ENCODE measurements around the gene RNF6.

RNF6 gene

DNA sequence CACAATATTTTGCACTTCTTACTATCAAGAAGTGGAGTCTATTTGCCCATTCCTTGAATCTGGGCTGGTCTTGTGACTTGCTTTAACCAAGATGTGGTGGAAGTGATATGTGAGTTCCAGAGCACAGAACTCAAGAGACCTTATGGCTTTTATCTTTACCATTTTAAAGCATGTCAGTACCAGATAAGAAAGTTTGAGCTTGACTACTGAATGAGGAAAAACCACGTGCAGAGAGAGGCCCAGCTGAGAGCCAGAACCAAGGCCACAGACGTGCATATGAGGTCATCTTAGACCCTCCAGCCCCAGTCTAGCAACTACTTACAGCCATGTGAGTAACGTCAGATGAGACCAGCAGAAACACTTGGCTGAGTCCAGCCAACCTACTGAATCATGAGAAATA lies 25.5 kb upstream of the RNF6 start:
- Mint-ChIP-seq H3K36me3 (ENCODE audit: insufficient read depth) (no peaks in the 10 kb centered on the region), H3K9me3 (no peaks in the 10 kb centered on the region), H3K4me3 (no peak overlapping the region), H3K27me3 (no peaks in the 10 kb centered on the region), H3K4me1 (ENCODE audit: low read depth in 2 of 2) (no peaks in the 10 kb centered on the region), H3K27ac (no peak overlapping the region)
- no peak for ATAC-seq (replicated peaks)
- no peak for DNase-seq

DNA sequence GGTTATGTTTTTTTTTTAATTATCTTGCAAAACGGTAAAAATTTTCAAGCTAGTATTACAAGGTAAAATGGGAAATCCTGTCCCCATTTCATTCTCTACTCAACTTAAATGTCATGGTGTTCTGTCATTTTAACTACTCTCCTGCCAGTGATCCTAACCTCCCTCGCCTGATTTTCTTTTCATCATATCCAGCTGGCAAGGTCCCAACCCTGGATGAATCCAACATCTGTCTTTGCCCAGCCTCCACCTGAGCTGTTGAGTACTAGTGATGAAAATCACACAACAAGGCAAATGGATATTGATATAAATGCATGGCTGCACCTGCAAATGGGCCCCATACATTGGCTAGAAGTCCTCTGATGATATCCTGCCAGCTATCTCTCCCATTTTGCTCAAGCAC lies 24.9 kb upstream of the RNF6 start:
- Mint-ChIP-seq H3K4me1 (ENCODE audit: low read depth in 2 of 2) (no peaks in the 10 kb centered on the region), H3K9me3 (no peaks in the 10 kb centered on the region), H3K27me3 (peaks cover 5 to 6% of the 10 kb centered on the region in 2 donors), H3K4me3 (no peak overlapping the region), H3K36me3 (ENCODE audit: insufficient read depth) (no peaks in the 10 kb centered on the region), H3K27ac (no peak overlapping the region)
- ATAC-seq (replicated peaks) (no peak), DNase-seq (no peak)

DNA sequence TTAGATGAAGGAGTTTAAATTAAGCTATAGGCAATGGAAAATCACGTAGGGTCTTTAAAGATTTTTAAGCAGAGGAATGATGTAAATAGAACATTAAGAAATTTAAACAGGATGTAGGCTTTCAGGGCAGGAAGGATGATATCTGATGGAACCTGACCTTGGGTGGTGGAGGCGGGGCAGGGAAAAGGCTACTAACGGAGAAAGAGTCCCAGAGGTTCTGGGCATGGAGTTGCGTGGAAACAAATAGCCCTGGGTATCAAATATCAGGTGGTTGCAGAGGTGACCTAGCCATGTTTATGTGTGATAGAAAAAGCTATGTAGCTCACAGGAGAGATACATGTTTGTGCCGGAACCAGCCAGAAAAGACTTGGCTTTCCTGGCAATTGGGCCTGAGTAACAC lies 24.0 kb upstream of the RNF6 start:
- Mint-ChIP-seq H3K27me3 (peaks cover 9 to 14% of the 10 kb centered on the region in 2 donors), H3K36me3 (ENCODE audit: insufficient read depth) (no peaks in the 10 kb centered on the region), H3K4me1 (ENCODE audit: low read depth in 2 of 2) (no peaks in the 10 kb centered on the region), H3K4me3 (no peak overlapping the region), H3K9me3 (no peaks in the 10 kb centered on the region), H3K27ac (no peak overlapping the region)
- ATAC-seq (replicated peaks) = no peak
- no peak for DNase-seq

DNA sequence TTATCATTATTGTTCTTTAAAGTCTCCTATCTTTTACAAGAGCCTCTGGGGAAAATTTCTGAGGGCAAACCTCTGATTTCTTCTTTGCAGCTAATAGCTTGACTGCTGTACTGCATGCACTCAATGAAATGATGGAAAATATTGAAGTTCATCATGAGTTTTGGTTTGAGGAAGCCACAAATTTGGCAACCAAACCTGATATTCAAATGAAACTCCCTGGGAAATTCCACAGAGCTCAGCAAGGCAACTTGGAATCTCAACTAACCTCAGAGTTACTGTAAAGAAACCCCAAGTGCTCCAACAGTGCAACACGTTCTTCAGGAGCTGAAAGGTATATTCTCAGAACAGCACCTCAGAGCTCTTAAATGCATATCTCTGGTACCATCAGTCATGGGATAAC lies 14.2 kb upstream of the RNF6 start:
- H3K9me3 Mint-ChIP-seq = no peaks in the 10 kb centered on the region
- no peak overlapping the region for H3K27ac Mint-ChIP-seq
- no peak overlapping the region for H3K4me3 Mint-ChIP-seq
- ATAC-seq (replicated peaks) (no peak), DNase-seq (no peak)
- no peaks in the 10 kb centered on the region for H3K4me1 Mint-ChIP-seq (ENCODE audit: low read depth in 2 of 2)
- H3K27me3 Mint-ChIP-seq = peaks cover 28 to 29% of the 10 kb centered on the region in 2 donors
- H3K36me3 Mint-ChIP-seq (ENCODE audit: insufficient read depth) = peaks cover 8% of the 10 kb centered on the region

DNA sequence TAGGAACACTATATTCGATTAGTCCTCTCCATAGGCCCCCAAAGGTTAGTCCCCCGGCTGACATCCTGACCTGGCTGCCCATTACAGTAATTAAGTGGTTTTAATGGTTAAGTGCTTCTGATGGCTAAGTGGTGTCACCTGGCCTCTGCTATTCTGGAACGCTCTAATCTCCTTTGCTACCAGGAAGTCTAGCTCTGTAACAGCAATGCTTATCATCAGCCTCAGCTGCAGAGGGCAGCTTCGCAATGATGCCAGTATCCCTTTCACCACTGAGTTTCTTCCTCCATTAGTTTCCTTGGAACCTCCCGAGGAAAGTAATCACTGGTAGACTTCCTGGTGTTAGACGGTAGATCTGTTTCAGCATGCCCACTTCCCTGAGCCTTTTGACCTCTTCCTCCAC lies 8.6 kb upstream of the RNF6 start:
- DNase-seq = no peak
- Mint-ChIP-seq H3K9me3 (no peaks in the 10 kb centered on the region), H3K27me3 (peaks cover 23 to 40% of the 10 kb centered on the region in 2 donors), H3K4me1 (ENCODE audit: low read depth in 2 of 2) (no peaks in the 10 kb centered on the region), H3K36me3 (ENCODE audit: insufficient read depth) (no peaks in the 10 kb centered on the region), H3K27ac (no peak overlapping the region), H3K4me3 (no peak overlapping the region)
- ATAC-seq (replicated peaks) = no peak

DNA sequence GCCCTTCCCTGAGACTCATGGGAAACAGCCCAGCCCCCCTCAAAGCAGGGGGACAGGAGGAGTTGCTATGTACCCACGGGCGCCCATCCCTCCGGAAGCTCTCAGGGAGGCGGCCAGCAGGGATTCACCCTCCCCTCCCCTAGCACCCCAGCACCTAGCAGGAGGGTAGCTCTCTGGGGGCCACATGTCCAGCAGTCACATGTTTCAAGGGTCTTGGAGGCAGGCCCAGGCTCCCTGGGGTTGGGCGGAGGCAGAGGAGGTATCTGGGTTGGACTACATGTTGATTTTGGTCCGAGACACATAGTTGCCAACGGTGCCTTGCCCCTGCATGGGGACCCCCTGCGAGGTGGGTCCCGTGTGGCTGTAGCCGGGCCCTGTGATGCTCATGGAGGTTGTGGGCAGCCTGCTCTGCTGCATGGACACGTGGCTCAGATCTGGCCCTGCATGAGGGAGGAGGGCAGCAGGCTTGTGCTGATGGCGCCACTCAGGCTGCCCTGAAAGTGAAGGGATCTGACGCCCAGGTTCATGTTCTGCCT lies 7.0 kb upstream of the RNF6 start:
- H3K4me3 Mint-ChIP-seq = no peak overlapping the region
- peaks cover 15 to 27% of the 10 kb centered on the region in 2 donors for H3K27me3 Mint-ChIP-seq
- H3K9me3 Mint-ChIP-seq = no peaks in the 10 kb centered on the region
- H3K27ac Mint-ChIP-seq = no peak overlapping the region
- ATAC-seq (replicated peaks) (no peak), DNase-seq (no peak)
- no peaks in the 10 kb centered on the region for H3K36me3 Mint-ChIP-seq (ENCODE audit: insufficient read depth)
- no peaks in the 10 kb centered on the region for H3K4me1 Mint-ChIP-seq (ENCODE audit: low read depth in 2 of 2)

DNA sequence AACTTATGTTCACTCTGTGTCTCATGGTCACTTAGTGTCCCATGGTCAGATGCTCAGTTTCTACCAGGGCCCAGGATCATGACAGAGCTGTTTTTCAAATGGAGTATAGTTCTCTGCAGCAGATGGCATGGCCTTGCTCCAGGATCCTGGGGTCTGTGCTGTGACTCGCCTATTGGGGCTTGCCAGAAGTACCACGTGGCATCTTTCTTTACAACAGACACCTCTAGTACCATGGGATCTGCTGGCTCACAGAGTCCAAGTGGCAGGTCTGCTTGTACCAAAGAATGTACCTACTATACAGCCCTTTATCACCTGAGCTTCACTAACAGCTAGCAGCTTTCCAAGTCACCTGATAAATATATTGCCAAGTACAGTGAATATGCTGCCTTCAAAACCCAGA lies 6.0 kb upstream of the RNF6 start:
- H3K27me3 Mint-ChIP-seq = peaks cover 15 to 26% of the 10 kb centered on the region in 2 donors
- DNase-seq (no peak), ATAC-seq (replicated peaks) (no peak)
- no peak overlapping the region for H3K27ac Mint-ChIP-seq
- peaks cover 0 to 6% of the 10 kb centered on the region in 2 donors for H3K9me3 Mint-ChIP-seq
- H3K36me3 Mint-ChIP-seq (ENCODE audit: insufficient read depth) = no peaks in the 10 kb centered on the region
- H3K4me1 Mint-ChIP-seq (ENCODE audit: low read depth in 2 of 2) = peaks cover 4% of the 10 kb centered on the region in 2 donors
- no peak overlapping the region for H3K4me3 Mint-ChIP-seq

DNA sequence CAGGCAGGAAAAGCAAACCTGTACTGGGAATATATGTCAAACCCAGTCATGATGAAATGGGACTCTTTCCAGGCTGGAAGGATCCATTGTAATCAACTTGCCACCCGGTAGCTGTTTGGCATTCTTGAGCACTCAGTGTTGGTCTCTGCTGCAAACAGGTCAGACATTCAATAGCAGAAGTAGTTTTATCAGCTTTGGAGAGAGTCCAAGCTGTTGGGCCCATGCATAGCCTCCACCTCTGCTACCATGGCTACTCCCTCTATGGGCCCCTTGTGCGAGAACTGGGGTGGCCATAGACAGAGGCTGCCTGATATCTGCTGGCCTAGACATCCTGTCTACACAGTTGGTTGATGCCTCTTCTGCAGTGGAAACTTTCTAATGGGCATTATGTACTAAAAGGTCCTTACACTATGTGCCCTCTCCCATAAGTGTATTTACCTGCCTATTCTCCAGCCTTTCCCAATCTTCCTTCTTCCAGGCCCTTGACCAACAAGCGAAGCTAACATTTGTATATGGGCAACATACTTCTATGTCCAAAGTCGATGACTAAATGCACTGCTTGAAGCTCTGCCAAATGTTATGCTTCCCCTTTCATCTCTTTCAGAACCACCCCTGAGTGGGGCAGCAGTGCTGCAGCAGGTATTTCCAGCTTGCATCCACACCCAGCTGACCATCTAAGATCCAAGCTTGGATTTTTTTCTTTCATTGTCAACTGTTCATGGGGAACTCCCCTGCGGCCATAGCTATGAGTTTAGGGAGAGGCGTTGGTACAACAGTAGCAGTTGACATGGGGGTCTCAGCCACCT lies 5.3 kb upstream of the RNF6 start:
- Mint-ChIP-seq H3K36me3 (ENCODE audit: insufficient read depth) (peaks cover 5% of the 10 kb centered on the region), H3K27ac (no peak overlapping the region), H3K27me3 (peaks cover 15 to 26% of the 10 kb centered on the region in 2 donors), H3K4me3 (no peak overlapping the region), H3K4me1 (ENCODE audit: low read depth in 2 of 2) (peaks cover 11% of the 10 kb centered on the region in 2 donors), H3K9me3 (peaks cover 0 to 8% of the 10 kb centered on the region in 2 donors)
- ATAC-seq (replicated peaks) = no peak
- no peak for DNase-seq

DNA sequence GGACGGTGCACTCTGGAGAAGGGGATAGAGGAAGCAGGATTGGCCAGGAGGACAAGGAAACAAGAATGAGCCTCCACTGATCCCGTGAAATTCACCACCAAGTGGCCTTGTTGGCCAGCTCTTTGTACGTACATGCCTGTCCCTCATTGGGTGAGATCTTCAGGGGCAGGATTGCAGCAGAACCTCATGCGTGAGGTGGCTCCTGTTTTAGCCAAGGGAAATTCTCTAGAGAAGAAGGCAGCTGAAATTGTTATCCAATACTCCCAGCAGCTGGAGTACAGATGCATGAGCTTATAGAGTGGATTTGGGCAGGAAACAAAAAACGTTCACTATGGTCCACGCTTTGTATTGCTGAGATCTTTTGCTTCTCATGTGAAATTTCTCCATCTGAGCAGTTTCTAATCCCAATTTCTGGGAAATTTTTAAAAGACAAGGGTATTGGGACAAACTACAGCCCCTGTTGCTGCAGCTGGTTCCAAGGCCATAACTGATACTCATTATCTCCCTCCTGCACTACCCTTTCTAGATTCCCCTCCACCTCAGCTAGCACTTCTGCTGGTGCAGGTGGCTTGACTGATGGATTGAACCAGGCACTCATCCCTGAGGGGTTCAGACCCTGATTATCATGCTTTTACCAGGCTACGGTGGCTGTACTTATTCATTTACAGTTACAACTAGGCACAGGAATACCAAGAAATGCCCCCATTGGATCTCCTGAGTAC lies 3.9 kb upstream of the RNF6 start:
- ATAC-seq (replicated peaks) = no peak

DNA sequence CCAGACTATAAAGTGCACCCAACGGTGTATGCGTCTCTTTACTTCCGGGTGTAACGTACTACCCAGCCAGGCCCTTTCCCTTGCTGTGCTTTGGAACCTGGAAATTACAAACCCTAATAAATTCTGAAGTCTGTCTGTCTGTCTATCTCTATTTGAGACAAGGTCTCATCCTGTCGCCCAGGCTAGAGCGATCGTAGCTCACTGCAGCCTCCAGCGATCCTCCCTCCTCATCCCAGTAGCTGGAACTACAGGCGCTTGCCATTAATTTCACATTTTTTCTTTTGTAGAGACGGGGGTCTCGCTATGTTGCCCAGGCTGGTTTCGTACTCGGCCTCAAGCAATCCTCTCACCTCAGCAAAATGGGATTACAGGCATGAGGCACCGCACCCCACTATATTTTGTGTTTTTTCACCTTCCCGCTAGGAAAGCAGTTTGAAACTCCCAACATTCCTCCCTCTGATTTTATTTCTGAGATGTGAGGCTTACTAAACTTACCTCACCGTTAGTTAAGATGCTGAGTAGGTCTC lies 469 bp upstream of the RNF6 start:
- no peak for DNase-seq
- H3K27ac Mint-ChIP-seq = peak overlapping the region; percentile 96 to 98
- H3K4me3 Mint-ChIP-seq = peak overlapping the region; percentile 96 to 99
- H3K27me3 Mint-ChIP-seq = peaks cover 11 to 13% of the 10 kb centered on the region in 2 donors
- H3K9me3 Mint-ChIP-seq = peaks cover 0 to 8% of the 10 kb centered on the region in 2 donors
- H3K36me3 Mint-ChIP-seq (ENCODE audit: insufficient read depth) = peaks cover 38% of the 10 kb centered on the region
- peaks cover 29 to 30% of the 10 kb centered on the region in 2 donors for H3K4me1 Mint-ChIP-seq (ENCODE audit: low read depth in 2 of 2)
- peak; percentile 54 for ATAC-seq (replicated peaks)

More for the DNA sequence above, 3.9 kb upstream of the RNF6 start:
- Mint-ChIP-seq H3K4me3 (no peak overlapping the region), H3K27me3 (peaks cover 14 to 15% of the 10 kb centered on the region in 2 donors), H3K27ac (no peak overlapping the region), H3K36me3 (ENCODE audit: insufficient read depth) (peaks cover 18% of the 10 kb centered on the region), H3K9me3 (peaks cover 0 to 8% of the 10 kb centered on the region in 2 donors), H3K4me1 (ENCODE audit: low read depth in 2 of 2) (peaks cover 18 to 19% of the 10 kb centered on the region in 2 donors)
- DNase-seq = no peak

DNA sequence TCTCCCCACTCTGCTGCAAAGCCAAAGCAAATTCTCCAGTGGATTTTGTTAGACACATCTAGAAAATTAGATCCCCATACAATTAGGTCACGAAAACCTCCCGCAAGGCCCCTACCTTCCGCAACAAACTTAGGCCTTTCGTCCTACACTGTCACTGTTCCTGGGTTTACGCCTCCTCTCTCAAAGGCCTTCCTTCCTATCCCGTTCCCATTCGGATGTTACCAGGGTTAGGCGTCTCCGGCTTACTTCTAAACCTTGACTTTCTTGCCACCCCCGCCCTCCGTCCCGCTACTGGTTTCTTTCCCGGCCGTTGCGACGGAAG lies 754 bp downstream of the RNF6 start:
- Mint-ChIP-seq H3K36me3 (ENCODE audit: insufficient read depth) (peaks cover 51% of the 10 kb centered on the region), H3K9me3 (peaks cover 0 to 8% of the 10 kb centered on the region in 2 donors), H3K27ac (peak overlapping the region; percentile 96 to 98), H3K4me1 (ENCODE audit: low read depth in 2 of 2) (peaks cover 29 to 30% of the 10 kb centered on the region in 2 donors), H3K27me3 (peaks cover 3 to 10% of the 10 kb centered on the region in 2 donors), H3K4me3 (peak overlapping the region; percentile 96 to 99)
- DNase-seq (no peak), ATAC-seq (replicated peaks) (peak; percentile 7)

DNA sequence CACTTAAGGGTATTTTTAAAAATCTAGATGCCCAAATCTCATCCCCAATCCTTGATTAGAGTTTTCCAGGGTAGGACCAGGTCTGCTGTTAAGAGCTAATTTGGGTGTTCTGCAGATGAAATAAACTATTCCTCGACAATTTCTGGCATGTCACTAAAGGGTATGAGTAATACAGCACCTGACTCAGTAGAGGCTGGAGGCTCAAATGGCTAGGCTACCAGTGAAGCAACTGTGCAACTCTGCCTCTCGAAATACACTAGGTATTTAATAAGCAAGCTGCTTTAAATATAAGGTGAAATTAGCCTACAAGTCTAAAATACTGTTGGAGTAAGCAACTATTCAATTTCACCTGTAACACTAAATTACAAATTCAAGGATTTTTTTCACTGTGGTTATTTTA lies 1.5 kb downstream of the RNF6 start:
- peaks cover 53% of the 10 kb centered on the region for H3K36me3 Mint-ChIP-seq (ENCODE audit: insufficient read depth)

DNA sequence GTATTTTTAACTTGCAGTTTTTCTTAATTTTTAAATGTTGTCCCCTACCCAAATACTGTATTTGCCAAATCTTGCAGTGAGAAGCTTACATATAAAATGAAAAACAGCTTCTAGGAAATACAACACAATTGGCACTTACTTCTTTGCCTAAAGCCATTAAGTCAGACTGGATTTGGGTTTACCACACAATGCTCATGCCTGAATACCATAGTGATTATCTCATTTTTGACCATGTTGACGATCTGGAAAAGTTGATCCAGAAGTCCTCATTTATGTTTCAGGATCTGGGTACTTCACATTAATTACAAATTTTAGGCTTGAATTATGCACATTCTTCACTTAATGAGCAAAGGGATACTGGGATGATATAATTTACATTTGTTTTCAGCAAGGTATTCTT lies 2.4 kb downstream of the RNF6 start:
- peak overlapping the region; percentile 96 to 99 for H3K4me3 Mint-ChIP-seq
- peaks cover 60% of the 10 kb centered on the region for H3K36me3 Mint-ChIP-seq (ENCODE audit: insufficient read depth)
- H3K9me3 Mint-ChIP-seq = peaks cover 0 to 8% of the 10 kb centered on the region in 2 donors
- H3K27ac Mint-ChIP-seq = no peak overlapping the region
- no peaks in the 10 kb centered on the region for H3K27me3 Mint-ChIP-seq
- no peak for DNase-seq
- H3K4me1 Mint-ChIP-seq (ENCODE audit: low read depth in 2 of 2) = peaks cover 32 to 34% of the 10 kb centered on the region in 2 donors
- no peak for ATAC-seq (replicated peaks)

More for the DNA sequence above, 1.5 kb downstream of the RNF6 start:
- ATAC-seq (replicated peaks) = no peak
- Mint-ChIP-seq H3K9me3 (peaks cover 0 to 8% of the 10 kb centered on the region in 2 donors), H3K27ac (peak overlapping the region in 1 of 2 donors; percentile 96), H3K4me3 (peak overlapping the region; percentile 96 to 99), H3K4me1 (ENCODE audit: low read depth in 2 of 2) (peaks cover 29 to 30% of the 10 kb centered on the region in 2 donors), H3K27me3 (peaks cover 0 to 2% of the 10 kb centered on the region in 2 donors)
- DNase-seq = no peak
